IPS-11a (cell line): ENCODE results near the gene VMAC.
A peak's percentile ranks its signal among the peaks of the same experiment; 100 is the strongest.
"Not testable (repeated sequence)": the region's sequence is repeated elsewhere in the genome, so short reads cannot be mapped to it uniquely, and the experiment has no call there.

ENCODE experiments used
- H3K4me3 ChIP-seq: one replicate; pipeline ENCODE4 v1.5.1; 2013; ENCODE audit warnings: low read depth, low read length, control low read depth

Gene VMAC, protein sequence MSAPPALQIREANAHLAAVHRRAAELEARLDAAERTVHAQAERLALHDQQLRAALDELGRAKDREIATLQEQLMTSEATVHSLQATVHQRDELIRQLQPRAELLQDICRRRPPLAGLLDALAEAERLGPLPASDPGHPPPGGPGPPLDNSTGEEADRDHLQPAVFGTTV

GRCh38 chr19:5904352-5905113, at the start of gene VMAC:
Gene VMAC (plus strand): TSS chr19:5904872. CDS start chr19:5904891, 19 bp downstream.
- H3K4me3 ChIP-seq, result peak within 1 kb of the TSS; percentile 99

DNA sequence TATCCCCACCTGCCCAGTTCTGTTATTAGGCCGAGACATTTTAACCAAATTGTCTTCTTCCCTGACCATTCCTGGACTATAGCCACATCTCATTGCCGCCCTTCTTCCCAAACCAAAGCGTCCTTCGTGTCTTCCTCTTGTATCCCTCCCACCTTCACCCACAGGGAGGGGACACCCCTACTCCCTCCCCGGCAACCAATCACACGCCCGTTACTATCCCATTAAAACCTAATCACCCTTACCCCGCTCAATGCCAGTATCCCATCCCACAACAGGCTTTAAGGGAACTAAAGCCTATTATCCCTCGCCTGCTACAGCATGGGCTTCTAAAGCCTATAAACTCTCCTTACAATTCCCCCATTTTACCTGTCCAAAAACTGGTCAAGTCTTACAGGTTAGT, 49.5 kb upstream of the VMAC start:
- not testable (repeated sequence) for H3K4me3 ChIP-seq

DNA sequence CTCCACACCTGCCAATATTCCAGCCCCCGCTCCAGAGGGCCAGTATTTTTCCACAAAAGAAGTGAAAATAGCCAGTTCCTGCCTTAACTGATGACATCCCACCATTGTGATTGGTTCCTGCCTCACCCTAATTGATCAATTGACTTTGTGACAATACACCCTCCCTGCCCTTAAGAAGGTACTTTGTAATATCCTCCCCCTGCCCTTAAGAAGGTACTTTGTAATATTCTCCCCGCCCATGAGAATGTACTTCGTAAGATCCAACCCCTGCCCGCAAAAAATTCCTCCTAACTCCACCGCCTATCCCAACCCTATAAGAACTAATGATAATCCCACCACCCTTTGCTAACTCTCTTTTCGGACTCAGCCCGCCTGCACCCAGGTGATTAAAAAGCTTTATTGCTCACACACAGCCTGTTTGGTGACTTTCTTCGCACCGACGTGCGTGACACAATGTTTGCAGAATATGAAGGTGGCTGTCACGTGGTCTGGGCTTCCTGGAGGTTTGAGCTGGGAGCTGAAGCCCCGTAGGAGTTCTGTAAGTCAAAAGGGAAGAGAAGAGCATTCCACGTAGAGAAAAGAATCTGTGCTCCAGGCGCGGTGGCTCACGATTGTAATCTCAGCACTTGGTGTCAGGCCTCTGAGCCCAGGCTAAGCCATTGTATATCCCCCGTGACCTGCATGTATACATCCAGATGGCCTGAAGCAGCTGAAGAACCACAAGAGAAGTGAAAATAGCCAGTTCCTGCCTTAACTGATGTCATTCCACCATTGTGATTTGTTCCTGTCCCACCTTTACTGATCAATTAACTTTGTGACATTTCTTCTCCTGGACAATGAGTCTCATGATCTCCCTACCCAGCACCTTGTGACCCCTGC, 47.2 kb upstream of the VMAC start:
- no peak overlapping the region for H3K4me3 ChIP-seq

GRCh38 chr19:5863030-5863665, 41.5 kb upstream of the VMAC start:
- no peak overlapping the region for H3K4me3 ChIP-seq

GRCh38 chr19:5864013-5864720, 40.5 kb upstream of the VMAC start:
- no peak overlapping the region for H3K4me3 ChIP-seq

- H3K4me3 ChIP-seq, result no peak overlapping the region
These were observed 39.8 kb upstream of the VMAC start for GRCh38 chr19:5864725-5865486.

- no peak overlapping the region for H3K4me3 ChIP-seq
These were observed 38.9 kb upstream of the VMAC start for GRCh38 chr19:5865772-5866171.

DNA sequence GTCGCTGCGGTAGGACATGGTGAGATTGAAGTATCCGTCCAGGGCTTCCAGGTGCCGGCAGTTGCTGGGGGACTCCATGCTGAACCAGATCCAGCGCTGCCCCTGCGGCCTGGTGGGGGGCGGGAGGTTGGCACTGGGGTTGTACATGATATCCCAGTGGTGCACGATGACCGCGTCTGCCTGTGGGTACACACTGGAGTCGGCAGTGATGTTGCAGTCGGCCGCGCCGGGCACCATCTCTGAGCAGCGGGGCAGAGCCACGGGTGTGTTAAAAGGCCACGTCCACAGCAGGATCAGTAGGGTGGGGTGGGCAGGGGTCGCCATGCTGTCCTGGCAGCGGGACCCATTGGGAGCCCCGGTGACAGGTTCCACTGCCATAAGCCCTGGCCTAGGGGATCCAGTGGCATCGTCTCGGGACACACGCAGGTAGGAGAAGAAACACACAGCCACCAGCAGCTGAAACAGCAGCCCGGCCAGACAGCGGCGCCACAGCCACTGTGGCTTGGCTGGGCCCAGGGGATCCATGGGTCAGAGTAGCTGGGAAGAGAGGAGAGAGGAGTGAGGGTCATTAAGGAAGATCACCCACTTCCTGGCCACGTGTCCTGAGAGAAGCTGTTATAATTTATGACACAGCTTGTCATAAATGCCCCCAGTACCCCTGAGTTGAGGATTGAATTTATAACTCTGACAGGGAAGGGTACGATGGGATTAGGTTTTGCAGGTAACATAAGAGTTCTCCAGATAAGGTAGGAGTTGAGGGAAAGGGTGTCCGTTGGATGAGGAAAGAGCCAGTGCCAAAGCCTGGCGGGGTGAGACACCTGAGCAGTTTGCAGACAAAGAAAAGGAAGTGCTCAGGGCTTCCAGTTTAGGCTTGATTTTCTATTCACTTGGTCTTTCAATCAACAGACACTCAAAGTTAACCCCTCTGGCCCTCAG, 37.2 kb upstream of the VMAC start:
- H3K4me3 ChIP-seq, result no peak overlapping the region

GRCh38 chr19:5870986-5871394, 33.7 kb upstream of the VMAC start:
- no peak overlapping the region for H3K4me3 ChIP-seq

GRCh38 chr19:5873617-5874199, 31.0 kb upstream of the VMAC start:
- H3K4me3 ChIP-seq, result no peak overlapping the region

GRCh38 chr19:5874496-5874895, 30.2 kb upstream of the VMAC start:
- H3K4me3 ChIP-seq, result not testable (repeated sequence)

- H3K4me3 ChIP-seq, result no peak overlapping the region
These were observed 27.2 kb upstream of the VMAC start for GRCh38 chr19:5877427-5877826.

GRCh38 chr19:5877882-5878281, 26.8 kb upstream of the VMAC start:
- H3K4me3 ChIP-seq, result no peak overlapping the region

- H3K4me3 ChIP-seq, result no peak overlapping the region
These were observed 24.5 kb upstream of the VMAC start for GRCh38 chr19:5880196-5880595.

DNA sequence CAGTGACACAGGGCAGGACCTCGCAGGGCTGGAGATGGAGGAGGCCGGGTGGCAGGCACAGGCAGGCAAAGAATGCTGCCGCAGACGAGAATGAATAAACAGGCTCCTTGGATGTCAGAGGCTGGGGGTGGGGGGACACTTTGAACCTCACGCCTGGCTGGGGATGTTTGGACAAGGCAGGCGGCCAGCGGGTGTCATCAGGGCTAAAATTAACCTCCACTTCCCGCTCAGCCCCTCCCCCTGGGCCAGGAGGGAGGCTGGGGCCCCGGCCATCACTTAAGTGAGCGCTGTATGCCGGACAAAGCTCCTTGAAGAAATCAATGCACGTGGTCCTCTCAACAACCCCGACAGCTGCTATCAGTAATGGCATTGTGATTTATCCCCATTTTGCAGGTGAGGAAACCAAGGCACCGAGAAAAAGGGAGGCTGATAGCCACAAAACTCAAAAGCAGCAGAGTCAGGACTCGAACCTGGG, 24.0 kb upstream of the VMAC start:
- no peak overlapping the region for H3K4me3 ChIP-seq

DNA sequence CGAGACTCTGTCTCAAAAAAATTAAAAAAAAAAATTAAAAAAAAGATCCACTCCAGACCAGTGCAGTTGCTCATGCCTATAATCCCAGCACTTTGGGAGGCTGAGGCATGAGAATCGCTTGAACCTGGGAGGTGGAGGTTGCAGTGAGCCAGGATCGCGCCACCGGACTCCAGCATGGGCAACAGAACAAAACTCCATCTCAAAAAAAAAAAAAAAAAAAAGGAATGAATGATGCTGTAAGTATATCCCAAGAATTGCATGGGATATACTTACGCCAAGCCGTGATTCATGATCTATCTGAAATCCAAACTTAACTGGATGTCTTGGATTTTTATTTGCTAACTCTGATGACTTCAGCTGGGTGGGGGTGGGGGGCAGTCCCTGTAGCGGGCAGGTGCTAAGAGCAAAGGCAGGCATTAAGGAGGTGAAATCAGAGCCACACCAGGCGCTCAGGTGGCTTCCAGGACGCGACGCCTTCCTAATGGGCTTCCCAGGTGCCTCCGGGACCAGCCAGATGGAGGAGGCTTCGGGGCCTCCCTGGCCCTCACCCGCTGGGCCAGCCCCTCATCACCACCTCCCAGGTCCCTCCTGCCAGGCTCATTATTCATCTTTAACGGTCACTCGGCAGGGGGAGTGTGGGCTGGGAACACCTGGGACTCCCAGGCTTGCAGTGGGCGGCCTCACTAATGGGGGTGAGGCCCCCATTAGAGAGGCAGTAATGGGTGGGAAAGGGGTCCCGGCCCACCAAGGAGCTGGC, 23.0 kb upstream of the VMAC start:
- H3K4me3 ChIP-seq, result no peak overlapping the region

DNA sequence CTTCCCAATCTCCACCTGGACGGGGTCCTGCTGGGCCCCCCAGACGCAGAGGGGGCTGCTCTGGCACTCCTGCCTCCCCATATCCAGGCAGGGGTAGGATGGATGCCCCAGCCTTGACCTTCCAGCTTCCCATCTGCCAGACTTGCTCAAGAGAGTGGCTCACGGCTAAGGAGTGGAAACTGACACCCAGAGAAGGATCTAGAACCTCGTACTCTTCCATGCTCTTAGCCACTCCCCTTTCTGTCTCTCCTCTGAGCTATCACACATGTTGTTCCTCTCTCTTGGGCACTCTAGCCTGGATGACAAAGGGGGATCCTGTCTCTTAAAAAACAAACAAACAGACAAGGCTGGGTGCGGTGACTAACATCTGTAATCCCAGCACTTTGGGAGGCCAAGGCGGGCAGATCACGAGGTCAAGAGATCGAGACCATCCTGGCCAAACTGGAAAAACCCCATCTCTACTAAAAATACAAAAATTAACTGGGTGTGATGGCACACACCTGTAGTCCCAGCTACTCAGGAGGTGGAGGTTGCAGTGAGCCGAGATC, 22.2 kb upstream of the VMAC start:
- no peak overlapping the region for H3K4me3 ChIP-seq
